GM12864 (cell line): ENCODE data around the gene SOBP.

ENCODE experiments used
- DNase-seq: peaks from one replicate; pipeline ENCODE4 v3.0.0-alpha.2; 2011; ENCODE audit warnings: low read depth
- H3K4me3 ChIP-seq: 2 replicates; pipeline ENCODE4 v1.5.1; 2011; ENCODE audit warnings: mild to moderate bottlenecking, low read depth, low read length, control low read depth
- TF ChIP-seq, protein P1 (sequence below): IDR thresholded peaks from 2 replicates; pipeline ENCODE4 v1.5.1; 2011; ENCODE audit warnings: low read depth, mild to moderate bottlenecking, moderate library complexity, low read length, control low read depth, inconsistent platforms; ENCODE audit errors: missing control alignments

Gene SOBP

DNA sequence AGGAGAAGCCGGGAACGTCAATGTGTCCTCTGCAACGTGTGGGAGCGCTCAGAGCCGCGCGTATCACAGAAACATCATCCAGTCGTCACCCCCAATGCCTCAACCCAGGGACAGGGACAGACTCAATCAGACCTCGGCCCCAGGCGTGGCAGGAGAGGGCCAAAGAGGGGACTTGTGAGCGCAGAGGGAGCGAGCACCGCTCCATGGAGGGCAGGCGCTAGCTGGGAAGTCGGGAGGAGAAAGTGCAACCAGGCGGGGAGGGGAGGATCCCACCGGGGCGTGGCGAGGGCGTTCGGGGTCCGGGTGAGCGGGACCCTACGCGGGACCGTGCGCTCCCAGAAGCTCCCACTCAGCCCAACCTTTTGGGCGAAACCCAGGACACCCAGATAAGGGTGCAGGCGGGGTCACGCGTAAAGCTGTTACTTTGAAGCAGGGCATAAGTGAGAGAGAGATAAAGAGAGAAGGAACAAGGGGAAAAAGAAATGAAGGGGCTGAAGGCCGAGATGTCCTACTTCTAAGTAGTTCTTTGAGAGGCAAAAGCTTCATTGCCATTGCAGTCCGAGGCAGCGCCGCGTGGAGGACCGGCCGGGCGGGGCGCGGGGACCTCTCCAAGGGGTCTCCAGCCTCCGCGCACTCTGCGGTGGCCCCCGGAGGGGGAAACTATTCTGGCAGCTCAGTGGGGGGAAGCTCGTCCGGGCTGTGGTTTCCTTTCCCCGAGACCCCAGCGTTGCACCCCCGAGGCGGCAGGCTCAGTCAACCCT, 862 bp upstream of the SOBP start:
- DNase-seq, result no peak
- TF ChIP-seq, protein P1, sequence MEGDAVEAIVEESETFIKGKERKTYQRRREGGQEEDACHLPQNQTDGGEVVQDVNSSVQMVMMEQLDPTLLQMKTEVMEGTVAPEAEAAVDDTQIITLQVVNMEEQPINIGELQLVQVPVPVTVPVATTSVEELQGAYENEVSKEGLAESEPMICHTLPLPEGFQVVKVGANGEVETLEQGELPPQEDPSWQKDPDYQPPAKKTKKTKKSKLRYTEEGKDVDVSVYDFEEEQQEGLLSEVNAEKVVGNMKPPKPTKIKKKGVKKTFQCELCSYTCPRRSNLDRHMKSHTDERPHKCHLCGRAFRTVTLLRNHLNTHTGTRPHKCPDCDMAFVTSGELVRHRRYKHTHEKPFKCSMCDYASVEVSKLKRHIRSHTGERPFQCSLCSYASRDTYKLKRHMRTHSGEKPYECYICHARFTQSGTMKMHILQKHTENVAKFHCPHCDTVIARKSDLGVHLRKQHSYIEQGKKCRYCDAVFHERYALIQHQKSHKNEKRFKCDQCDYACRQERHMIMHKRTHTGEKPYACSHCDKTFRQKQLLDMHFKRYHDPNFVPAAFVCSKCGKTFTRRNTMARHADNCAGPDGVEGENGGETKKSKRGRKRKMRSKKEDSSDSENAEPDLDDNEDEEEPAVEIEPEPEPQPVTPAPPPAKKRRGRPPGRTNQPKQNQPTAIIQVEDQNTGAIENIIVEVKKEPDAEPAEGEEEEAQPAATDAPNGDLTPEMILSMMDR, result no peak
- peak overlapping the region; percentile 48 for H3K4me3 ChIP-seq

DNA sequence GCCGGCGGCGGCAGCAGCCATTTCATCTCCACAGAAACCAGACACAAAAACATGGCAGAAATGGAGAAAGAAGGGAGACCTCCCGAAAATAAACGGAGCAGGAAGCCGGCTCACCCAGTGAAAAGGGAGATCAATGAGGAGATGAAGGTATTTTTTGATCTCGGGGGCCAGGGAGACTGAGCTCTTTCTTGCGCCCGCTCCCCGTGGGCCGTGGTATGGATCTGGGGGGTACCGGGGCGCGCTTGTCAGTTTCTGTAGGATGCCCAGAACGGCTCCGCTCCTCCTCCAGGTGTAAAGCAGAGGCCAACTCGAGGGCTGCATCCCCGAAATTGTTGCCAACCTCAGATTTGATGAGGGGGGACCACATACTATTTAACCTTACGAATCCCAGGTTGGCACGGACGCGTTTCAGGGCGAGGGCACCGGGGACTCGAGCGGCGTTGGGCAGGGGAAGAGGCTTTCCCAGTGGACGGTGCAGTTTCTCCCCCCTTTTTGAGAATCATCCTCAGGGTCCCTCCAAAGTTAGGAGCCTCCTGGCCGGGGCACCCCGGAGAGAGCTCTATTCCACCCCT, 735 bp downstream of the SOBP start:
- H3K4me3 ChIP-seq, result peak overlapping the region; percentile 48
- TF ChIP-seq, protein P1, result no peak
- DNase-seq, result no peak

DNA sequence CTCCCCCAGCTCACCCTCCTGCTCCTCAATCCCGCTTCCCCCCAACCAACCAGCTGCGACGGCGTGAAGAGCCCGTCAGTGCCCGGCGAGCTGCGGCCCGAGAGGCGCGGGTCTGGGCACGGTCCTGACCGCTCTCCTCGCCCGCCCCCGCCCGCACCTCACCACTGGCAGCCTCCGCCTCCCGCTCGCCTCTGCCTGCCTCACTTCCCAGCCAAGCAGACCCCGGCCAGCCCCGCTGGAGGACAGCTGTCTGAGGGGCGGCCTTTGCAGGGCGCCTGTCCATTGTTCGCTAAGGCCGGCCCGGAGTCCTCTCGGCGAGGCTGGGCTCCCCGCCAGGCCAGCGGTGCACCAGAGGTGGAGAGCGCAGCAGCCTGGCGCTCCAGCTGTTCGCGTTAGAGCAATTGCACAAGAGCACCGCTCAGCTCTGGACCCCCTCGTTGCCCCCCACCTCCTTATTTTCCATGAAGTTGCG, 1.3 kb downstream of the SOBP start:
- DNase-seq, result no peak
- H3K4me3 ChIP-seq, result peak overlapping the region; percentile 48; the same call in 1 of the 2 replicates
- TF ChIP-seq, protein P1, result no peak

DNA sequence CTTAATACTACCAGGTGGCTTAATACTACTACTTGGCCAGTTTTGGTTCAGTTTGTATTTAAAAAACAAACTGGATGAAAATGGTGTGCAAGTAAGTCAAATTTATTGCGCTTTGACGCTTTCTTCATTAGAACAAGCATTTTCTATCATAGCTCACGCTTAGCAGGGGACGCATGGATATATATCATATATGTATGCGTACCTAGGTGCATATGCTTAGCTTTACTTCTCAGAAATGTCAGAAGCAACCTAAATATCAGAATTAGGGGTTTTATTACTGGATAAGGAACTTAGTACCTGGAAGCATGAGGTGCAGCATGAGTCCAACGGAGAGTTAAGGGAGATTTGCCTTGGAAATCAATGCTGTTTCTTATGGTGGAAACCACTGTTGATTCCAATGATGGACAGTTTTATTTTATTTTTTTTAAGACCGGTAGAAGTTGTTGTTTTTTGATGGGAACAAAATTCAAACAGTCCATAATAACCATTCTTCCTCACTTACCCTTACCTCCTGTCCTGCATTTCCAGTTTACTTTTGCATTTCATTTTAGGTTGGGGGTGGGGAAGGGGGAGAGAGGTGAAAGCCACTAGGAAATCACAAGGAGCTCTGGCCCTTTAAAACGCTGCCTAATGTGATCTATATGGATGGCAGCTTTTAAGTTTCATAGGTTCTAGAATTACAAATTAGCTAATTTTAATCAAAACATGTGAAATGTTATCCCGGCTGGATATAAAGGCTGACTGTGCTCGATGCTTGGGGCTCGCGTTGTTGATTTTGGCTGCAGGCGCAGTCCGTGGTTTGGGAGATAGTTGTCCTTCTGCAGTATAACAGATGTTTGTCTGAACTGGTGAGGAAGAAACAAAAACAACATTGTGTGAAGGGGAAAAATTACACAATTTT, 2.1 kb downstream of the SOBP start:
- TF ChIP-seq, protein P1, result no peak
- no peak overlapping the region for H3K4me3 ChIP-seq
- no peak for DNase-seq

DNA sequence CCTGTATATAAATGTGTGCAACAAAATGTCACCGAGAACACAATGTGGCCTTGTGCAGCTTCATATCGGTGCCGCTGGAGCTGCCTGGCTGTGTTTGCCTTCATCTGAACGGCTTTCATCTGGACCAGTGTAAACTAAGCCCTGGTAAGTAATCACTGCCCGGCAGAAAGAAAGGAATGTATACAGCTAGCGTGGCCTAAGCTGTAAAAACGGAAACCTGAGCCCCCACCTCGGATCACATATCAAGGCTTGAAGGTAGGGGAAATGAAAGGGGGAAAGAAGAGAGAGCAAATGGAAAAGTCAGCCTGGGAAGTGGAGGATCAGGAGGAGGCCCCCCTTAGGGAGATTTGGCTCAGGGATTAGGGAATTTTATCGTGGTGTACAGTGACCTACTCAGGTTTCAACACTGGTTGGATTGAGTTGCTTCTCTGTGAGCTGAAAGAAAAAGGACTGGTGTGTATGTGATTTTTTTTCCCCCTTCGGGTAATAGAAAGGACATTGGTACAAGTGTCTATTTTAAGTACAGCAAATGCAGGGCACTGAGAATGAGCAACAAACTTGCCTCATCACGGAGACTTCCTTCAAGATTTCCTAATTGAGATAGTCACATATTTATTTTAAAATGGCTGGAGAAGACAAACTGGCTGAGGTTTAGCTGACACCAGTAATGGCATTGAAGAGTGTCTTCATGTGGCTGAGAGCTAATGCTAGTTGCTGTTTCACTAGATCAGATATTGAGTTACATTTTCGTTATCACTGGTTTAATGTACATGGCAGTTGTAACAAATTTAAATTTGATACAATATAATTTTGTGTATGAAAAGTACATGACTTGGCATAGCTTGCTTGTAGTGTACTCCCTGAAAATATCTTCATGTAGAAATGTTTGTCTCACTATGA, 3.5 kb downstream of the SOBP start:
- no peak for DNase-seq
- no peak overlapping the region for H3K4me3 ChIP-seq
- TF ChIP-seq, protein P1, result no peak

DNA sequence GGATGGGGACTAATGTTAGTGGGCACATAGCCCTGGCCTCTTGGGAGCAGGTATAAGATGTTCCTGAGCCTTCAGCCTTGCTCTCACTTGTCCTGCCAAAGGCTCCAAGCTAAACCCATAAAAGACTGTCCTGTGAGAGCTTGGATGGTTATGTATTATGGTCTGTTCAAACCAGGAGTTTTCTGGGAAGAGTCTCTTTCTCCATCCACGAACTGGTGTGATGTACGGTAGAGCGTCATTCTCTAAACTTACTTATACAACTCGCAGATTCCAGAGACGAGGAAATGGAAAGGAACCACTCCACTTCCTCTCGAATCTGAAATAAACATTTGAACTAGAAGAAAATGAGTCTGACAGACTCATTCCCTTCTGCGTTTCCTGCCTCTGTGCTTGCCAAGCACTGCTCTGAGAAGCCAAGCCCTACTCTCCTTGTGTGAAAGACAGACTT, 5.3 kb downstream of the SOBP start:
- no peak overlapping the region for H3K4me3 ChIP-seq
- TF ChIP-seq, protein P1, result no peak
- DNase-seq, result no peak
